Measurements from ENCODE around the gene CLPSL2.

Gene CLPSL2

GRCh38 chr6:35747877-35748276 is 28.5 kb upstream of the CLPSL2 start:
- no peak for DNase-seq

GRCh38 chr6:35750557-35750956 is 25.8 kb upstream of the CLPSL2 start:
- no peak for DNase-seq

GRCh38 chr6:35751594-35751993 is 24.8 kb upstream of the CLPSL2 start:
- DNase-seq = peak; percentile 74

GRCh38 chr6:35752330-35752729 is 24.1 kb upstream of the CLPSL2 start:
- no peak for DNase-seq

GRCh38 chr6:35754452-35755277 is 21.7 kb upstream of the CLPSL2 start:
- no peak for DNase-seq

- no peak for DNase-seq
Measured at GRCh38 chr6:35755278-35755924, 21.0 kb upstream of the CLPSL2 start.

GRCh38 chr6:35757456-35758123 is 18.8 kb upstream of the CLPSL2 start:
- peak; percentile 56 for DNase-seq

GRCh38 chr6:35759426-35759825 is 17.0 kb upstream of the CLPSL2 start:
- no peak for DNase-seq

- no peak for DNase-seq
Measured at GRCh38 chr6:35765739-35766138, 10.7 kb upstream of the CLPSL2 start.

- no peak for DNase-seq
Measured at GRCh38 chr6:35769211-35769610, 7.2 kb upstream of the CLPSL2 start.

- DNase-seq = no peak
Measured at GRCh38 chr6:35771343-35771627, 5.1 kb upstream of the CLPSL2 start.

- DNase-seq = no peak
Measured at GRCh38 chr6:35774116-35774794, 2.1 kb upstream of the CLPSL2 start.

GRCh38 chr6:35775031-35775430 is 1.4 kb upstream of the CLPSL2 start:
- no peak for DNase-seq

GRCh38 chr6:35777356-35778102 is 1.1 kb downstream of the CLPSL2 start:
- DNase-seq = no peak

- DNase-seq = no peak
Measured at GRCh38 chr6:35778437-35778836, 2.0 kb downstream of the CLPSL2 start.

GRCh38 chr6:35780719-35781118 is 4.3 kb downstream of the CLPSL2 start, which contains the start of gene CLPSL1:
CLPSL1 (plus strand) TSS chr6:35781019; CDS start chr6:35781111, 92 bp downstream.
- DNase-seq = no peak

- DNase-seq = no peak
Measured at GRCh38 chr6:35781290-35781689, 4.9 kb downstream of the CLPSL2 start.

- DNase-seq = no peak
Measured at GRCh38 chr6:35782424-35782823, 6.0 kb downstream of the CLPSL2 start.

GRCh38 chr6:35784200-35784599 is 7.8 kb downstream of the CLPSL2 start:
- DNase-seq = no peak

- DNase-seq = no peak
Measured at GRCh38 chr6:35786272-35786671, 9.9 kb downstream of the CLPSL2 start.

GRCh38 chr6:35786810-35787209 is 10.4 kb downstream of the CLPSL2 start:
- no peak for DNase-seq

Data from activated CD4-positive, alpha-beta T cell treated with anti-CD3 and anti-CD28 coated beads, Interleukin-10, Interleukin-2, amounts not matched to agents 100 ng/mL and 50 ng/mL, durations not matched to agents 16 hours and 8 hours (primary cell).